NB4 (cell line): ENCODE measurements around the gene RPGRIP1L.

Experiments
- MYC ChIP-seq: IDR thresholded peaks from 2 replicates; pipeline ENCODE4 v1.6.1; 2011; ENCODE audit warnings: low read depth, low read length
- POLR2A ChIP-seq: IDR thresholded peaks from 2 replicates; pipeline ENCODE4 v1.6.1; 2011; ENCODE audit warnings: mild to moderate bottlenecking; ENCODE audit not compliant: insufficient read length; ENCODE audit errors: extremely low read depth
- TF ChIP-seq, protein P1 (sequence below): IDR thresholded peaks from one replicate; pipeline ENCODE4 v1.5.1; 2012; ENCODE audit warnings: low read depth, low read length
- TF ChIP-seq, protein P2 (sequence below): IDR thresholded peaks from 2 replicates; pipeline ENCODE4 v1.6.1; 2011; ENCODE audit warnings: low read depth, low read length

DNA sequence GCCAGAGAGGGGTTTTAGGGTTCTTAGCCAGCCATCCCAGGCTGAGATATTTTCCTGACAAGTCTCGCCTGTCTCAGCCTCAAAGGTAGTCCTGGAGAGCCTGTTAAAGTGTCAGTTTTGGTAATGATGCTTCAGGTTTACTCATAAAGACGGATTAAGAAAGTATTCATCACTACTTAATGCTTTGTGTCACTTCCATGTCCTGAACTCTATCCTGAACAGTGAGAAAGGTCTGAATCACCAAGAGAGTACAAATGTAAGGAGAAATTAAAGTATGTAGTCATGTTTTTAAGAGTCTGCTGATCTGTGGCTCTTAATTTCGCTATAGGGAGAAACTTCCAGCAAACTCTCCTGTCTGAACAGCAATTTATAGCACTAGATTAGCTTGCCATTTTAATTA lies 14.0 kb downstream of the RPGRIP1L start:
- no peak for TF ChIP-seq POLR2A
- TF ChIP-seq, protein P1, sequence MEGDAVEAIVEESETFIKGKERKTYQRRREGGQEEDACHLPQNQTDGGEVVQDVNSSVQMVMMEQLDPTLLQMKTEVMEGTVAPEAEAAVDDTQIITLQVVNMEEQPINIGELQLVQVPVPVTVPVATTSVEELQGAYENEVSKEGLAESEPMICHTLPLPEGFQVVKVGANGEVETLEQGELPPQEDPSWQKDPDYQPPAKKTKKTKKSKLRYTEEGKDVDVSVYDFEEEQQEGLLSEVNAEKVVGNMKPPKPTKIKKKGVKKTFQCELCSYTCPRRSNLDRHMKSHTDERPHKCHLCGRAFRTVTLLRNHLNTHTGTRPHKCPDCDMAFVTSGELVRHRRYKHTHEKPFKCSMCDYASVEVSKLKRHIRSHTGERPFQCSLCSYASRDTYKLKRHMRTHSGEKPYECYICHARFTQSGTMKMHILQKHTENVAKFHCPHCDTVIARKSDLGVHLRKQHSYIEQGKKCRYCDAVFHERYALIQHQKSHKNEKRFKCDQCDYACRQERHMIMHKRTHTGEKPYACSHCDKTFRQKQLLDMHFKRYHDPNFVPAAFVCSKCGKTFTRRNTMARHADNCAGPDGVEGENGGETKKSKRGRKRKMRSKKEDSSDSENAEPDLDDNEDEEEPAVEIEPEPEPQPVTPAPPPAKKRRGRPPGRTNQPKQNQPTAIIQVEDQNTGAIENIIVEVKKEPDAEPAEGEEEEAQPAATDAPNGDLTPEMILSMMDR = no peak
- TF ChIP-seq, protein P2, sequence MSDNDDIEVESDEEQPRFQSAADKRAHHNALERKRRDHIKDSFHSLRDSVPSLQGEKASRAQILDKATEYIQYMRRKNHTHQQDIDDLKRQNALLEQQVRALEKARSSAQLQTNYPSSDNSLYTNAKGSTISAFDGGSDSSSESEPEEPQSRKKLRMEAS = no peak
- TF ChIP-seq MYC = no peak
